ENCODE measurements around the gene SLC25A21.

The SLC25A21 gene

DNA sequence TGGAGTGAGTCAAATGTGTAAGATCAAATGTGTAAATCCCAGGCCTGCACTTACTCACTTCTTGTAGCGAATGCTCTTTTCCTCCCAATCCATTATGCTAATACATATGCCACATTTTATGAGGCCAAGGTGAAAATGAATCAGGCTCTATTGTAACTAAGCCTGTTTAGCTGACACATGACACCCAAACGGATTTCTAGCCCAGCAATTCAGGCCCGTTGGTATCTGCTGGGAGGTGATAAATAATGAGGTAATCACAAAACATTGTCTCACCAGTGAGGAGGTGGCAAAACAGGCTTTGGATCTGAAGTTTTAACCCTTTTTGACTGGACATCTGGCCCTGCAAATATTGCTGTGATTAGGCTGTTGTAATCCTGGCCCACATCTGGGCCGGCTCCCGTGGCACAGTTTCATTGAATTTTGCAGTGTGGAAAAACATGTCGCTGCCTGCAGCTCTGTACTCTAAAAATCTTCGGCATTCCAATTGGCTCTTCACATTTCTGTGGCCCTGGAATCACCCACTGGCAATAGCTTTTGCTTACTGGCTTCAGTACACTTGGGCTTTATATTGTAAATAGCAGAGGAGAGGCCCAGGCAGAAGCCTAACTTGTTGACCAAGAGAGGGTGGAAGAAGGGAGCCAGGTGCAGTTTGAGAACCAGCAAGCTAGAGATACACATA is 404.7 kb downstream of the SLC25A21 start:
- H3K4me3 ChIP-seq (ENCODE audit: low read length) = no peak overlapping the region
- TF ChIP-seq CTCF (conservative IDR thresholded peaks at IDR 0.05; ENCODE audit: low read depth, low read length) = no peak
- DNase-seq (ENCODE audit: low read depth) = no peak

- DNase-seq (ENCODE audit: low read depth) = no peak
- TF ChIP-seq CTCF (conservative IDR thresholded peaks at IDR 0.05; ENCODE audit: low read depth, low read length) = no peak
- H3K4me3 ChIP-seq (ENCODE audit: low read length) = no peak overlapping the region
Observed at GRCh38 chr14:36766974-36767373, 405.4 kb downstream of the SLC25A21 start.

GRCh38 chr14:36757734-36758601 is 414.4 kb downstream of the SLC25A21 start:
- TF ChIP-seq CTCF (conservative IDR thresholded peaks at IDR 0.05; ENCODE audit: low read depth, low read length) = no peak
- no peak overlapping the region for H3K4me3 ChIP-seq (ENCODE audit: low read length)
- no peak for DNase-seq (ENCODE audit: low read depth)

- H3K4me3 ChIP-seq (ENCODE audit: low read length) = no peak overlapping the region
- no peak for DNase-seq (ENCODE audit: low read depth)
- TF ChIP-seq CTCF (conservative IDR thresholded peaks at IDR 0.05; ENCODE audit: low read depth, low read length) = no peak
Observed at GRCh38 chr14:36756226-36756625, 416.2 kb downstream of the SLC25A21 start.

DNA sequence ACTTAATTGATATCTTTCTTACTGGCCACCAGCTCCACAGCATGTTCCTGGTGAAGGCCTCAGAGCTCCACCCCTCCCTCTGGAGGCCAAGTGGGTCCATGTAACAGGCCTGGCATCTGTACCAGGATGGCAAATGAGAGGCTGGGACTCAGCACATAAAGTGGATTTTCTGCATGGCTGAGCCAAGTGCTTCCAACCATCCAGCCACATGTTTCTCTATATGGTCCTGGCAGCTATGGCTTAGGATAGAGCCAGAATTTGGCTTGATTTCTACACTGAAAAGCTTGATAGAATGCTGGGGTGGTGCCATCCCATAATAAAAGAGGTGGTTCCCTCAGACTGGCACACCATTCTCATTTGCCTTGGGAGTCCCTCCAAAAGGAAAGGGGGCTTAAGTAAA is 416.6 kb downstream of the SLC25A21 start:
- no peak for DNase-seq (ENCODE audit: low read depth)
- no peak overlapping the region for H3K4me3 ChIP-seq (ENCODE audit: low read length)
- TF ChIP-seq CTCF (conservative IDR thresholded peaks at IDR 0.05; ENCODE audit: low read depth, low read length) = no peak

DNA sequence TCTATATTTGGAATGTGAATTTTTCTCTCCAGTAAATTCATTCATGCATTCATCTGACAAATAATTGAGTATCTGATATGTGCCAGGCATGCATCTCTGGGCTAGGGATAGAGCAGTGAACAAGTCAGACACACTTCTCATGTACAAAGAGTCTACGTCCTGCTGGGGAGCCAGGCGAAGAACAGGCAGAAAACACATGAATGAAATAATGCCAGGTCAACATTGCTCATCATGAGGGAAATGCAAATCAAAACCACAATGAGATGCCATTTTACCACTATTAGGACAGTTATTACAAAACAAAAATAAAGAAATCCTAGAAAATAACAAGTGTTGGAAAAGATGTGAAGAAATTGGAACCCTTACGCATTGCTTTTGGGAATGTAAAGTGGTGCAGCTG is 420.5 kb downstream of the SLC25A21 start:
- DNase-seq (ENCODE audit: low read depth) = no peak
- no peak for TF ChIP-seq CTCF (conservative IDR thresholded peaks at IDR 0.05; ENCODE audit: low read depth, low read length)

GRCh38 chr14:36751106-36751505 is 421.3 kb downstream of the SLC25A21 start:
- no peak for TF ChIP-seq CTCF (conservative IDR thresholded peaks at IDR 0.05; ENCODE audit: low read depth, low read length)

More for the DNA sequence above, 420.5 kb downstream of the SLC25A21 start:
- no peak overlapping the region for H3K4me3 ChIP-seq (ENCODE audit: low read length)

More at GRCh38 chr14:36751106-36751505, 421.3 kb downstream of the SLC25A21 start:
- no peak overlapping the region for H3K4me3 ChIP-seq (ENCODE audit: low read length)
- DNase-seq (ENCODE audit: low read depth) = no peak
